ENCODE measurements around the gene DAPK3. TPM values are rescaled to one million over a fixed set of nuclear protein-coding genes. Genes with fewer than 3 reads are reported as not detected.

Gene DAPK3
- total RNA-seq, 1 experiment from 2014 or later = 121 TPM

DNA sequence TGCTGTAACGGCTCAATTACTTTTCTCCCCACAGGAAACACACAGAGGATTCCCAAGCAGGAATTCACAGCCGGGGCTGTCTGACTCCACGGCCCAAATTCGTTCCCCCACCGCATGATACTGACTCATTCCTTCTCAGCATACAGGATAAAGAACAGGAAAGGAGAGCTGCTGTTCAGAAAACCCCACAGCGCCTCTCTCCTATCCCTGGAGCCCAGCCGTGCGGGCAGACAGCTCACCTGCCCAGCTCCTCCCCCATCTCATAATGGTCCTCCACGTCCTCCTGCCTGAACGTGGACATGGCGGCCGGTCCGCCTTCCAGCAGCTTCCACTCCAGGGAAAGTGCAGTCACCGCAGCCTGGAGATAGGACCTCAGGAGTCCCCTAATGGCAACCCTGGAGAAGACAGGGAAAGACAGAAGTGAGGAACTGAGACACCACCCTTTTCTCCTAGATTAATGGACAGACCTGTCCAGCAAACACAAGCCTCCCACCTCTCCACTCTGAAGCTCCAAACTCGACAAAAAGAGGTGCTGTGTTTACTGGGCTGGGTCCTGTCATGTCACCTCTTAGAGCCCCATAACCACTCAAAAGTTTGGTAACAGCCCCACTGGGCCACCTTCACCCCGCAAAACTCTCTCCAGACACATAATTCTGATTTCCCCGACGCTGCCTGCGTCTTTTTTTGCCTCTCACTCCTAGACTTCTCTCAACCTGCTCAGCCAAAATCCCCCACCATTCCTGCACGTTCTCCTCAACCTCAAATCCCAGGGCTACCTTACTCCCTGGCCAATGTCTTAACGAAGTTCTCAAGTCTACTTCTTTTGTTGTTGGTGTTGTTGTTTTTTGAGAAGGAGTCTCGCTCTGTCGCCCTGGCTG is 1.2 kb downstream of the DAPK3 start:
- Histone ChIP-seq H2BK12ac (ENCODE audit: insufficient read length, low read depth, low read length) (no peak overlapping the region), H3T11ph (ENCODE audit: low read length) (no peak overlapping the region), H3K9ac (ENCODE audit: extremely low read depth, insufficient read length, low read length) (peak overlapping the region; percentile 78), H3K4me1 (ENCODE audit: insufficient read depth, low read length) (peaks cover 2% of the 10 kb centered on the region; the same call in 1 of the 2 replicates), H4K91ac (ENCODE audit: insufficient read length, low read depth, low read length) (no peak overlapping the region), H3K79me2 (ENCODE audit: insufficient read depth, low read length) (peaks cover 13% of the 10 kb centered on the region; the same call in 1 of the 2 replicates), H3K79me1 (ENCODE audit: insufficient read depth, low read depth, low read length, poor library complexity, severe bottlenecking) (peaks cover 7% of the 10 kb centered on the region), H4K8ac (replicated peaks; ENCODE audit: insufficient read length, low read depth, low read length) (no peak overlapping the region), H3K23me2 (ENCODE audit: insufficient read length, low read depth, low read length, poor library complexity, severe bottlenecking) (peaks cover 13% of the 10 kb centered on the region), H2BK120ac (ENCODE audit: low read depth, low read length, poor library complexity, severe bottlenecking) (peak overlapping the region; percentile 24), H2BK20ac (ENCODE audit: low read depth, low read length, poor library complexity, severe bottlenecking) (no peak overlapping the region), H3K56ac (ENCODE audit: insufficient read length, low read depth, low read length) (no peak overlapping the region), H3K14ac (ENCODE audit: insufficient read depth, low read length) (peak overlapping the region; percentile 88; the same call in 1 of the 2 replicates), H2AFZ (ENCODE audit: low read length) (no peak overlapping the region), H3K27ac (ENCODE audit: insufficient read length, low read depth, low read length) (peak overlapping the region; percentile 38), H3K9me3 (ENCODE audit: control insufficient read depth, low read depth, low read length) (no peaks in the 10 kb centered on the region), H3K4me2 (ENCODE audit: insufficient read depth, insufficient read length, low read length) (peak overlapping the region; percentile 96), H3K4ac (ENCODE audit: low read depth, low read length) (peak overlapping the region; percentile 46; the same call in 1 of the 2 replicates), H4K5ac (ENCODE audit: insufficient read length, low read depth, low read length) (no peak overlapping the region), H4K20me1 (ENCODE audit: control insufficient read depth, insufficient read depth, insufficient read length) (no peaks in the 10 kb centered on the region), H2AK5ac (ENCODE audit: insufficient read length, low read length) (no peak overlapping the region), H3K18ac (ENCODE audit: insufficient read length, low read depth, low read length) (peak overlapping the region; percentile 75), H2BK5ac (ENCODE audit: insufficient read length, low read length) (no peak overlapping the region), H3K27me3 (ENCODE audit: insufficient read depth, low read length) (no peaks in the 10 kb centered on the region), H3K23ac (ENCODE audit: insufficient read length, low read depth, low read length) (no peak overlapping the region), H2BK15ac (ENCODE audit: low read depth, low read length) (no peak overlapping the region)
- peak; percentile 81 for DNase-seq
- TF ChIP-seq, protein P1, sequence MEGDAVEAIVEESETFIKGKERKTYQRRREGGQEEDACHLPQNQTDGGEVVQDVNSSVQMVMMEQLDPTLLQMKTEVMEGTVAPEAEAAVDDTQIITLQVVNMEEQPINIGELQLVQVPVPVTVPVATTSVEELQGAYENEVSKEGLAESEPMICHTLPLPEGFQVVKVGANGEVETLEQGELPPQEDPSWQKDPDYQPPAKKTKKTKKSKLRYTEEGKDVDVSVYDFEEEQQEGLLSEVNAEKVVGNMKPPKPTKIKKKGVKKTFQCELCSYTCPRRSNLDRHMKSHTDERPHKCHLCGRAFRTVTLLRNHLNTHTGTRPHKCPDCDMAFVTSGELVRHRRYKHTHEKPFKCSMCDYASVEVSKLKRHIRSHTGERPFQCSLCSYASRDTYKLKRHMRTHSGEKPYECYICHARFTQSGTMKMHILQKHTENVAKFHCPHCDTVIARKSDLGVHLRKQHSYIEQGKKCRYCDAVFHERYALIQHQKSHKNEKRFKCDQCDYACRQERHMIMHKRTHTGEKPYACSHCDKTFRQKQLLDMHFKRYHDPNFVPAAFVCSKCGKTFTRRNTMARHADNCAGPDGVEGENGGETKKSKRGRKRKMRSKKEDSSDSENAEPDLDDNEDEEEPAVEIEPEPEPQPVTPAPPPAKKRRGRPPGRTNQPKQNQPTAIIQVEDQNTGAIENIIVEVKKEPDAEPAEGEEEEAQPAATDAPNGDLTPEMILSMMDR (conservative IDR thresholded peaks at IDR 0.05) = no peak
- H3K4me1 Mint-ChIP-seq = peaks cover 22 to 34% of the 10 kb centered on the region in 2 experiments
- no peaks in the 10 kb centered on the region for H3K9me3 Mint-ChIP-seq
- no CpG with 5 or more reads among the region's 23 CpGs for WGBS (ENCODE audit: extremely low coverage, insufficient read length, low lambda C conversion rate)
- H3K36me3 Mint-ChIP-seq (ENCODE audit: insufficient read depth in 1 of 3, low read depth in 3 of 3) = peaks cover 21 to 46% (median 41%) of the 10 kb centered on the region in 3 experiments; a peak in 6 of 7 replicates
- peak overlapping the region; percentile 94 to 95 for H3K4me3 Mint-ChIP-seq
- H3K27ac Mint-ChIP-seq = peak overlapping the region; percentile 98 to 99 (median 99)
- peaks cover 2% of the 10 kb centered on the region for H3K27me3 Mint-ChIP-seq (ENCODE audit: low read depth)
